ENCODE data around the gene IQCK.
A peak's percentile ranks its signal among the peaks of the same experiment; 100 is the strongest.

Gene IQCK

DNA sequence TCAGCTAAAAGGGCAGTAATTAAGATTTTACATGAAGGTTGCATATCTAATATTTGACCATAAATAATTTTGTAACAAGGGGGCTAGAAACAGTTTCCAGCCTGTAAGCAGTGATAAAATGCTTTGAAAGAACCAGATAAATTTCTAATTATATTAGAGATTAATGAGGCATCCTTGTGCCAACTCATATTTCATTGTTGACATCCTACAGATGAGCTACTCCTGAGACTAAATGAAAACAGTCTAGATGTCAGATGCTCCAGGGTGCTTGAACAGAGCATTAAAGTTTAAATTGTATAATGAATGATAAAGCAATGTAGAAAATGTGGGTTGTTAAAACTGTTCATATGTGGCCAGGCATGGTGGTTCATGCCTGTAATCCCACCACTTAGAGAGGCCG, 23.3 kb downstream of the IQCK start:
- H3K27ac ChIP-seq (ENCODE audit: low read length, poor library complexity, severe bottlenecking): no peak overlapping the region
- no peak overlapping the region for H2AK5ac ChIP-seq (ENCODE audit: low read length, severe bottlenecking)
- no peak overlapping the region for H4K8ac ChIP-seq (ENCODE audit: low read length)
- H3K23ac ChIP-seq (ENCODE audit: low read length in 2 of 2): no peak overlapping the region
- WGBS: 100% methylated on average over 1 of the region's 1 CpG
- no peak overlapping the region for H2BK120ac ChIP-seq (ENCODE audit: low read depth, low read length)
- peaks cover 0 to 35% of the 10 kb centered on the region in 2 experiments for H3K36me3 ChIP-seq (ENCODE audit: control insufficient read depth in 1 of 2, insufficient read depth in 2 of 2, low read depth in 1 of 2, low read length in 2 of 2)
- H2BK12ac ChIP-seq (ENCODE audit: low read length in 2 of 2): no peak overlapping the region
- H3K27me3 ChIP-seq (ENCODE audit: control insufficient read depth in 1 of 2, insufficient read depth in 1 of 2, low read length in 2 of 2): no peaks in the 10 kb centered on the region
- no peak overlapping the region for H4K91ac ChIP-seq (ENCODE audit: low read length)
- no peak overlapping the region for H3K9ac ChIP-seq (ENCODE audit: low read length)
- no peaks in the 10 kb centered on the region for H3K9me3 ChIP-seq (ENCODE audit: control insufficient read depth, low read length)
- no peak for DNase-seq
- H2AFZ ChIP-seq (ENCODE audit: low read depth, low read length): no peak overlapping the region
- H2BK5ac ChIP-seq (ENCODE audit: low read depth, low read length, poor library complexity, severe bottlenecking): no peak overlapping the region
- no peak overlapping the region for H3K4me3 ChIP-seq (ENCODE audit: insufficient read depth in 1 of 2, low read depth in 1 of 2, low read length in 2 of 2)
- no peaks in the 10 kb centered on the region for H3K4me1 ChIP-seq (ENCODE audit: control insufficient read depth, insufficient read depth, low read depth, low read length)
- no peak overlapping the region for H3K18ac ChIP-seq (ENCODE audit: low read depth in 1 of 2, low read length in 2 of 2)
- no peak overlapping the region for H3K4ac ChIP-seq (ENCODE audit: low read depth in 1 of 2, low read length in 2 of 2)
- no peak overlapping the region for H2BK15ac ChIP-seq (ENCODE audit: low read depth, poor library complexity, severe bottlenecking)
- H3K79me1 ChIP-seq (replicated peaks; ENCODE audit: low read length, poor library complexity, severe bottlenecking): no peaks in the 10 kb centered on the region
- no peak overlapping the region for H3K4me2 ChIP-seq (ENCODE audit: low read length, poor library complexity, severe bottlenecking)
- H3K14ac ChIP-seq (ENCODE audit: low read length in 2 of 2): no peak overlapping the region

DNA sequence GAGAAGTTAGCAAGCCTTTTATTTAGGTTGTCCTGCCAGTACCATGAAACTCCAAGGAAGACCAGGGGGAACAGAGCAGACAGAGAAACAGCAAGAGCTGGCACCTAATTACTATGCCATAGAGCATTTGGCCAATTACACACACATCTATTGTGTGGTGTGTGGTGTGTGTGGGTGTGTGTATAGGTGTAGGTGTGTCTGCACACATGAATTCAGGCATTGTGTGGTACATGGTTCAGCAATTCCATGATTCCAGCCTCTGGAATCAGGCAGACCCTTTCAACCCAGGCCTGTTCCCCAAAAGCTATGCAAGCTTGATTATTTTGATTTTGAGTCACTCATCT, 25.7 kb downstream of the IQCK start:
- DNase-seq: no peak
- Histone ChIP-seq H2AFZ (ENCODE audit: low read depth, low read length) (no peak overlapping the region), H3K36me3 (ENCODE audit: control insufficient read depth in 1 of 2, insufficient read depth in 2 of 2, low read depth in 1 of 2, low read length in 2 of 2) (peaks cover 0 to 17% of the 10 kb centered on the region in 2 experiments), H2AK5ac (ENCODE audit: low read length, severe bottlenecking) (no peak overlapping the region), H2BK15ac (ENCODE audit: low read depth, poor library complexity, severe bottlenecking) (no peak overlapping the region), H4K91ac (ENCODE audit: low read length) (no peak overlapping the region), H3K18ac (ENCODE audit: low read depth in 1 of 2, low read length in 2 of 2) (no peak overlapping the region), H2BK5ac (ENCODE audit: low read depth, low read length, poor library complexity, severe bottlenecking) (no peak overlapping the region), H3K9me3 (ENCODE audit: control insufficient read depth, low read length) (no peaks in the 10 kb centered on the region), H3K4me3 (ENCODE audit: insufficient read depth in 1 of 2, low read depth in 1 of 2, low read length in 2 of 2) (no peak overlapping the region), H3K27me3 (ENCODE audit: control insufficient read depth in 1 of 2, insufficient read depth in 1 of 2, low read length in 2 of 2) (no peaks in the 10 kb centered on the region), H3K4me1 (ENCODE audit: control insufficient read depth, insufficient read depth, low read depth, low read length) (no peaks in the 10 kb centered on the region), H3K23ac (ENCODE audit: low read length in 2 of 2) (no peak overlapping the region), H3K14ac (ENCODE audit: low read length in 2 of 2) (no peak overlapping the region), H3K27ac (ENCODE audit: low read length, poor library complexity, severe bottlenecking) (no peak overlapping the region), H4K8ac (ENCODE audit: low read length) (no peak overlapping the region), H2BK120ac (ENCODE audit: low read depth, low read length) (no peak overlapping the region), H3K9ac (ENCODE audit: low read length) (no peak overlapping the region), H2BK12ac (ENCODE audit: low read length in 2 of 2) (no peak overlapping the region), H3K79me1 (replicated peaks; ENCODE audit: low read length, poor library complexity, severe bottlenecking) (no peaks in the 10 kb centered on the region), H3K4me2 (ENCODE audit: low read length, poor library complexity, severe bottlenecking) (no peak overlapping the region), H3K4ac (ENCODE audit: low read depth in 1 of 2, low read length in 2 of 2) (no peak overlapping the region)

GRCh38 chr16:19744670-19745069, 26.6 kb downstream of the IQCK start:
- Histone ChIP-seq H3K14ac (ENCODE audit: low read length in 2 of 2) (no peak overlapping the region), H2BK5ac (ENCODE audit: low read depth, low read length, poor library complexity, severe bottlenecking) (no peak overlapping the region), H3K18ac (ENCODE audit: low read depth in 1 of 2, low read length in 2 of 2) (no peak overlapping the region), H3K23ac (ENCODE audit: low read length in 2 of 2) (no peak overlapping the region), H2BK120ac (ENCODE audit: low read depth, low read length) (no peak overlapping the region), H2AK5ac (ENCODE audit: low read length, severe bottlenecking) (no peak overlapping the region), H3K27me3 (ENCODE audit: control insufficient read depth in 1 of 2, insufficient read depth in 1 of 2, low read length in 2 of 2) (no peaks in the 10 kb centered on the region), H3K9me3 (ENCODE audit: control insufficient read depth, low read length) (no peaks in the 10 kb centered on the region), H3K9ac (ENCODE audit: low read length) (peak overlapping the region; percentile 30), H2AFZ (ENCODE audit: low read depth, low read length) (no peak overlapping the region), H2BK12ac (ENCODE audit: low read length in 2 of 2) (no peak overlapping the region), H3K4me2 (ENCODE audit: low read length, poor library complexity, severe bottlenecking) (no peak overlapping the region), H4K91ac (ENCODE audit: low read length) (no peak overlapping the region), H3K27ac (ENCODE audit: low read length, poor library complexity, severe bottlenecking) (no peak overlapping the region), H4K8ac (ENCODE audit: low read length) (no peak overlapping the region), H3K4me3 (ENCODE audit: insufficient read depth in 1 of 2, low read depth in 1 of 2, low read length in 2 of 2) (no peak overlapping the region), H2BK15ac (ENCODE audit: low read depth, poor library complexity, severe bottlenecking) (no peak overlapping the region), H3K36me3 (ENCODE audit: control insufficient read depth in 1 of 2, insufficient read depth in 2 of 2, low read depth in 1 of 2, low read length in 2 of 2) (peaks cover 0 to 12% of the 10 kb centered on the region in 2 experiments), H3K4me1 (ENCODE audit: control insufficient read depth, insufficient read depth, low read depth, low read length) (peaks cover 3% of the 10 kb centered on the region), H3K79me1 (replicated peaks; ENCODE audit: low read length, poor library complexity, severe bottlenecking) (no peaks in the 10 kb centered on the region), H3K4ac (ENCODE audit: low read depth in 1 of 2, low read length in 2 of 2) (no peak overlapping the region)
- 100% methylated on average over 2 of the region's 3 CpGs for WGBS
- DNase-seq: no peak

- Histone ChIP-seq H3K4me3 (ENCODE audit: insufficient read depth in 1 of 2, low read depth in 1 of 2, low read length in 2 of 2) (peak overlapping the region in 1 of 2 experiments; percentile 14), H3K9ac (ENCODE audit: low read length) (peak overlapping the region; percentile 30), H4K91ac (ENCODE audit: low read length) (no peak overlapping the region), H3K4me1 (ENCODE audit: control insufficient read depth, insufficient read depth, low read depth, low read length) (peaks cover 5% of the 10 kb centered on the region), H3K14ac (ENCODE audit: low read length in 2 of 2) (no peak overlapping the region), H2BK12ac (ENCODE audit: low read length in 2 of 2) (no peak overlapping the region), H2AK5ac (ENCODE audit: low read length, severe bottlenecking) (no peak overlapping the region), H2AFZ (ENCODE audit: low read depth, low read length) (no peak overlapping the region), H2BK5ac (ENCODE audit: low read depth, low read length, poor library complexity, severe bottlenecking) (no peak overlapping the region), H3K36me3 (ENCODE audit: control insufficient read depth in 1 of 2, insufficient read depth in 2 of 2, low read depth in 1 of 2, low read length in 2 of 2) (peaks cover 0 to 6% of the 10 kb centered on the region in 2 experiments), H3K18ac (ENCODE audit: low read depth in 1 of 2, low read length in 2 of 2) (no peak overlapping the region), H3K79me1 (replicated peaks; ENCODE audit: low read length, poor library complexity, severe bottlenecking) (no peaks in the 10 kb centered on the region), H3K27me3 (ENCODE audit: control insufficient read depth in 1 of 2, insufficient read depth in 1 of 2, low read length in 2 of 2) (no peaks in the 10 kb centered on the region), H2BK120ac (ENCODE audit: low read depth, low read length) (no peak overlapping the region), H2BK15ac (ENCODE audit: low read depth, poor library complexity, severe bottlenecking) (no peak overlapping the region), H3K27ac (ENCODE audit: low read length, poor library complexity, severe bottlenecking) (no peak overlapping the region), H3K4me2 (ENCODE audit: low read length, poor library complexity, severe bottlenecking) (no peak overlapping the region), H4K8ac (ENCODE audit: low read length) (no peak overlapping the region), H3K9me3 (ENCODE audit: control insufficient read depth, low read length) (no peaks in the 10 kb centered on the region), H3K23ac (ENCODE audit: low read length in 2 of 2) (no peak overlapping the region), H3K4ac (ENCODE audit: low read depth in 1 of 2, low read length in 2 of 2) (no peak overlapping the region)
- no peak for DNase-seq
- 80% methylated on average over 8 of the region's 9 CpGs for WGBS
Observed at GRCh38 chr16:19745286-19746010, 27.4 kb downstream of the IQCK start.

Data from mesenchymal stem cell (in vitro differentiated cells and primary cell).